Uterus (tissue), 4 donors: ENCODE measurements around the gene CCDC78. TPM values are rescaled to one million over a fixed set of nuclear protein-coding genes. Genes with fewer than 3 reads are reported as not detected.

Experiments
- DNase-seq, 2 donors: peaks; one replicate each; pipeline ENCODE4 v3.0.0-alpha.2; 2019 to 2020
- H3K27ac ChIP-seq, 2 donors: fragments of 200-600 bp; sonication (generic); 1 replicate in 1 of 2; 2 replicates in 1 of 2; pipeline ENCODE4 v1.5.1; 2016 to 2018
- H3K27me3 ChIP-seq, 2 donors: fragments of 200-600 bp; sonication (generic); one replicate each; pipeline ENCODE4 v1.5.1; 2018 to 2019; ENCODE audit warnings: control low read depth in 1 of 2
- H3K36me3 ChIP-seq, 2 donors: fragments of 200-600 bp; sonication (generic); one replicate each; pipeline ENCODE4 v1.5.1; 2019; ENCODE audit warnings: control low read depth in 1 of 2
- H3K4me1 ChIP-seq, 2 donors: fragments of 200-600 bp; sonication (generic); one replicate each; pipeline ENCODE4 v1.5.1; 2018 to 2019; ENCODE audit warnings: control low read depth in 1 of 2
- H3K4me3 ChIP-seq, 2 donors: fragments of 200-600 bp; sonication (generic); 1 replicate in 1 of 2; 2 replicates in 1 of 2; pipeline ENCODE4 v1.5.1; 2018 to 2019; ENCODE audit warnings: mild to moderate bottlenecking in 1 of 2
- H3K9me3 ChIP-seq, 2 donors: fragments of 200-600 bp; sonication (generic); one replicate each; pipeline ENCODE4 v1.5.1; 2019; ENCODE audit warnings: control low read depth in 1 of 2
- CTCF ChIP-seq, 4 experiments: fragments of 200-600 bp in 2 of 4; fragments of 450-650 bp in 2 of 4; sonication (generic) in 2 of 4; IDR thresholded peaks; one replicate each; pipeline ENCODE4 v1.5.1; 2016 to 2019; ENCODE audit warnings: antibody characterized with exemption in 4 of 4, mild to moderate bottlenecking in 2 of 4, moderate library complexity in 1 of 4
- POLR2A ChIP-seq, 2 donors: fragments of 450-650 bp; IDR thresholded peaks; one replicate each; pipeline ENCODE4 v1.6.1; 2016; ENCODE audit warnings: antibody characterized with exemption in 2 of 2, mild to moderate bottlenecking in 1 of 2, moderate library complexity in 1 of 2
- intact Hi-C: fragments of 100-400 bp; cut with DNase I; formaldehyde crosslinking; loops from one replicate; pipeline ENCODE4 v1.15.1; 2023; ENCODE audit warnings: low total_unique reads
- total RNA-seq, 4 donors: library from RNA; depleted of rRNA in 3 of 4; stranded (reverse); fragments of >200 nt in 3 of 4; gene quantifications; one replicate each; pipeline versions ENCODE4 v1.1.0 to v1.2.4, GENCODE V29; 2014 to 2023
- donor health status: DM: yes; HTN: yes; CAD: no.

Gene CCDC78
- total RNA-seq, 4 donors from 2014 or later, result 1.3 to 5.3 (median 2.3) TPM; not detected in 1

- no peak overlapping the region for H3K27ac ChIP-seq
- no peaks in the 10 kb centered on the region for H3K9me3 ChIP-seq
- no peaks in the 10 kb centered on the region for H3K27me3 ChIP-seq
- TF ChIP-seq POLR2A (IDR thresholded peaks at IDR 0.05) (no peak), CTCF (IDR thresholded peaks at IDR 0.05) (no peak)
- H3K4me3 ChIP-seq, result no peak overlapping the region
- H3K36me3 ChIP-seq, result no peaks in the 10 kb centered on the region
- H3K4me1 ChIP-seq, result peaks cover 0 to 22% of the 10 kb centered on the region in 2 donors
- no peak for DNase-seq
- intact Hi-C loops, result no loop called here
These were observed 49.3 kb downstream of the CCDC78 start for GRCh38 chr16:676913-677312.

- Histone ChIP-seq H3K4me1 (peaks cover 0 to 19% of the 10 kb centered on the region in 2 donors), H3K36me3 (no peaks in the 10 kb centered on the region), H3K9me3 (no peaks in the 10 kb centered on the region), H3K27ac (no peak overlapping the region), H3K4me3 (no peak overlapping the region), H3K27me3 (no peaks in the 10 kb centered on the region)
- TF ChIP-seq CTCF (IDR thresholded peaks at IDR 0.05) (no peak), POLR2A (IDR thresholded peaks at IDR 0.05) (no peak)
- intact Hi-C loops, result no loop called here
- DNase-seq, result no peak
These were observed 49.7 kb downstream of the CCDC78 start for GRCh38 chr16:676565-676902.

- intact Hi-C loops, result no loop called here
- H3K4me3 ChIP-seq, result no peak overlapping the region
- H3K27me3 ChIP-seq, result no peaks in the 10 kb centered on the region
- TF ChIP-seq POLR2A (IDR thresholded peaks at IDR 0.05) (no peak), CTCF (IDR thresholded peaks at IDR 0.05) (no peak)
- H3K36me3 ChIP-seq, result no peaks in the 10 kb centered on the region
- H3K9me3 ChIP-seq, result no peaks in the 10 kb centered on the region
- H3K4me1 ChIP-seq, result peaks cover 0 to 14% of the 10 kb centered on the region in 2 donors
- no peak overlapping the region for H3K27ac ChIP-seq
- no peak for DNase-seq
These were observed 50.2 kb downstream of the CCDC78 start for GRCh38 chr16:675884-676564.

- Histone ChIP-seq H3K4me3 (no peak within 1 kb of the TSS), H3K27me3 (no peaks in the 10 kb centered on the region), H3K36me3 (no peaks in the 10 kb centered on the region), H3K9me3 (no peaks in the 10 kb centered on the region), H3K4me1 (peaks cover 0 to 11% of the 10 kb centered on the region in 2 donors), H3K27ac (no peak within 1 kb of the TSS)
- TF ChIP-seq CTCF (IDR thresholded peaks at IDR 0.05) (no peak), POLR2A (IDR thresholded peaks at IDR 0.05) (no peak)
- intact Hi-C loops, result no loop called here
- DNase-seq, result no peak
These were observed 51.0 kb downstream of the CCDC78 start, which contains the start of gene RHBDL1 for GRCh38 chr16:674968-675883. Gene RHBDL1 (plus strand): TSS chr16:675671. CDS start chr16:675791, 120 bp downstream.
